ENCODE results near the gene BANF1.

GRCh38 chr11:65975771-65976170 is 26.5 kb upstream of the BANF1 start:
- TF ChIP-seq CTCF (IDR thresholded peaks at IDR 0.05; ENCODE audit: borderline replicate concordance, extremely low read depth, low read length, poor library complexity, severe bottlenecking) (no peak), EZH2 (IDR thresholded peaks at IDR 0.05; ENCODE audit: borderline replicate concordance, low read depth, low read length, severe bottlenecking) (no peak)
